NK-92 treated with Interleukin-12 subunit alpha and Interleukin-12 subunit beta, amount 100 ng/mL, for 24 hours (cell line): ENCODE results near the gene EXOSC1.
A peak's percentile ranks its signal among the peaks of the same experiment; 100 is the strongest.
"Not testable (repeated sequence)": the region's sequence is repeated elsewhere in the genome, so short reads cannot be mapped to it uniquely, and the experiment has no call there.

Experiments used
- DNase-seq: peaks from one replicate; lab custom pipeline; 2025; lab: John Stamatoyannopoulos, UW

The EXOSC1 gene

GRCh38 chr10:97407952-97408248, 37.9 kb downstream of the EXOSC1 start:
- DNase-seq = no peak

GRCh38 chr10:97407211-97407951, 38.4 kb downstream of the EXOSC1 start:
- DNase-seq = peak; percentile 58

- DNase-seq = not testable (repeated sequence)
Measured at GRCh38 chr10:97406483-97406882, 39.3 kb downstream of the EXOSC1 start.

GRCh38 chr10:97406064-97406463, 39.7 kb downstream of the EXOSC1 start:
- no peak for DNase-seq

- no peak for DNase-seq
Measured at GRCh38 chr10:97404044-97404443, 41.8 kb downstream of the EXOSC1 start.

- no peak for DNase-seq
Measured at GRCh38 chr10:97401455-97401919, 44.3 kb downstream of the EXOSC1 start.

- peak; percentile 72 for DNase-seq
Measured at GRCh38 chr10:97400665-97401454, 44.9 kb downstream of the EXOSC1 start, which contains the start of gene RRP12. TSS of gene RRP12 (minus strand) at chr10:97401340. CDS start at chr10:97401231, 109 bp downstream.

- DNase-seq = no peak
Measured at GRCh38 chr10:97399843-97400545, 45.8 kb downstream of the EXOSC1 start.

- no peak for DNase-seq
Measured at GRCh38 chr10:97396056-97396455, 49.8 kb downstream of the EXOSC1 start.

- DNase-seq = no peak
Measured at GRCh38 chr10:97393034-97393573, 52.7 kb downstream of the EXOSC1 start.

- no peak for DNase-seq
Measured at GRCh38 chr10:97390091-97390490, 55.7 kb downstream of the EXOSC1 start.

GRCh38 chr10:97388152-97388551, 57.7 kb downstream of the EXOSC1 start:
- DNase-seq = no peak
